NT2/D1 (cell line): ENCODE measurements around the gene CDK16.

ENCODE experiments used
- DNase-seq: peaks from one replicate; pipeline ENCODE4 v3.0.0-alpha.2; 2011; ENCODE audit warnings: low read depth, low spot score
- H3K27me3 ChIP-seq: 2 replicates; pipeline ENCODE4 v1.6.0; 2011; ENCODE audit warnings: mild to moderate bottlenecking; ENCODE audit not compliant: insufficient read length, insufficient read depth
- H3K36me3 ChIP-seq: 2 replicates; pipeline ENCODE4 v1.6.1; 2011; ENCODE audit warnings: mild to moderate bottlenecking, low read length, mixed read lengths; ENCODE audit not compliant: insufficient read depth, insufficient read length
- H3K4me1 ChIP-seq: 2 replicates; pipeline ENCODE4 v1.5.1; 2011; ENCODE audit not compliant: insufficient read depth, insufficient read length
- H3K4me3 ChIP-seq: 2 replicates; pipeline ENCODE4 v1.5.1; 2011; ENCODE audit warnings: low read depth; ENCODE audit not compliant: insufficient read length
- H3K9ac ChIP-seq: 2 replicates; pipeline ENCODE4 v1.6.0; 2011; ENCODE audit warnings: low read depth; ENCODE audit not compliant: insufficient read length
- H3K9me3 ChIP-seq: 2 replicates; pipeline ENCODE4 v1.5.1; 2011; ENCODE audit warnings: mild to moderate bottlenecking, low read length; ENCODE audit not compliant: insufficient read depth
- SUZ12 ChIP-seq: IDR thresholded peaks from 2 replicates; pipeline ENCODE4 v1.6.1; 2011; ENCODE audit not compliant: insufficient read length, insufficient read depth; ENCODE audit errors: extremely low read depth
- YY1 ChIP-seq: IDR thresholded peaks from 2 replicates; pipeline ENCODE4 v1.6.1; 2011; ENCODE audit not compliant: insufficient read length, insufficient read depth
- ZNF274 ChIP-seq: IDR thresholded peaks from 2 replicates; pipeline ENCODE4 v1.6.1; 2011; ENCODE audit warnings: mild to moderate bottlenecking, low read depth, low read length

The CDK16 gene

DNA sequence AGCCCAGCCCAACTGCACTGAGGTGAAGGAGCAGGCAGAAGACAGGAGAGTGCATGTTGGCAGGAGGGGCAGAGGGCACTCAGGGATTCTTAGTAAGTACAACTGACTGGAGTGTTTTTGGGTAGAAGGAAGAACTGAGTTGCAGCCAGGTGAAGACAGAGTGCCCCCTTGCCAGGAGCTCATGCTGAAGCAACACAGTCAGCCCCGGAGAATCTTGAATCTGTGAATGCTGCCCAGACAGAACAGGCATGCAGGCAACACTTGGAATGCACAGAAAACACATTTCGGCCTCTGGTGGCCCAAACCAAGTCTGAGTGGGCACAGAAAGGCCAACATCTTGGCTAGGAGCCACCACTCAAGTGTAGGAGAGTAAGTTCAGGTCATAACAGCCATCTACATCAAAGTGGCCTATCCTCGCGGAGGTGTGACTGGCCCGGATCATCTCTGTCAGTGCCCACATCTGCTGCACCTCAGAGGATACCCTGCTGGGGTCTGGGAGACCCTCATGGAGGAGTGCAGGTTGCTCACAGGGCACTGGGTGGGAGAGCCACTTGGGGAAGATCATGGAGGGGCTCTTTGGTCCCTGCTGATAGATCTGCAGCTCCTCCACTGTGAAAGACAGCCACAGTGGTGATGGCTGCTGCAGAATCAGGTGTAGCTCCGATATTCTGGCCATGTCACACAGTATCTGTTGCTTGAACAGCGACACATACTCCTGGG, 54.7 kb downstream of the CDK16 start:
- Histone ChIP-seq H3K36me3 (no peaks in the 10 kb centered on the region), H3K4me1 (no peaks in the 10 kb centered on the region), H3K9ac (no peak overlapping the region), H3K9me3 (no peaks in the 10 kb centered on the region), H3K27me3 (no peaks in the 10 kb centered on the region), H3K4me3 (no peak overlapping the region)
- no peak for DNase-seq
- TF ChIP-seq SUZ12 (no peak), ZNF274 (no peak), YY1 (no peak)

- DNase-seq = no peak
- Histone ChIP-seq H3K9ac (no peak overlapping the region), H3K36me3 (no peaks in the 10 kb centered on the region), H3K4me1 (no peaks in the 10 kb centered on the region), H3K27me3 (no peaks in the 10 kb centered on the region), H3K4me3 (no peak overlapping the region), H3K9me3 (no peaks in the 10 kb centered on the region)
- TF ChIP-seq ZNF274 (no peak), YY1 (no peak), SUZ12 (no peak)
Measured at GRCh38 chrX:47278691-47279090, 60.2 kb downstream of the CDK16 start.
